Tibial nerve (tissue), 4 donors: ENCODE data around the gene WNT9A. TPM values are rescaled to one million over a fixed set of nuclear protein-coding genes. Genes with fewer than 3 reads are reported as not detected.

Source experiments
- DNase-seq, 2 donors: peaks; one replicate each; pipeline ENCODE4 v3.0.0-alpha.2; 2019; ENCODE audit warnings: low spot score in 2 of 2
- H3K27ac ChIP-seq, 4 donors: fragments of 200-600 bp; sonication (generic) in 3 of 4; one replicate each; pipeline ENCODE4 v1.5.1; 2017 to 2019; ENCODE audit warnings: mild to moderate bottlenecking in 1 of 4
- H3K27me3 ChIP-seq, 2 donors: fragments of 200-600 bp; sonication (generic) in 1 of 2; one replicate each; pipeline versions ENCODE4 v1.5.1 to v1.6.0; 2017 to 2019
- H3K36me3 ChIP-seq, 3 donors: fragments of 200-600 bp; sonication (generic); one replicate each; pipeline ENCODE4 v1.5.1; 2018 to 2019
- H3K4me1 ChIP-seq, 4 donors: fragments of 200-600 bp; sonication (generic) in 3 of 4; one replicate each; pipeline ENCODE4 v1.5.1; 2017 to 2019
- H3K4me3 ChIP-seq, 4 donors: fragments of 200-600 bp; sonication (generic) in 3 of 4; one replicate each; pipeline ENCODE4 v1.5.1; 2017 to 2019; ENCODE audit warnings: mild to moderate bottlenecking in 1 of 4, moderate library complexity in 1 of 4
- H3K9me3 ChIP-seq, 4 donors: fragments of 200-600 bp; sonication (generic) in 3 of 4; one replicate each; pipeline ENCODE4 v1.5.1; 2017 to 2019
- CTCF ChIP-seq, 5 experiments: fragments of 200-600 bp in 3 of 5; fragments of 450-650 bp in 2 of 5; sonication (generic) in 3 of 5; IDR thresholded peaks; one replicate each; pipeline ENCODE4 v1.5.1; 2016 to 2019; ENCODE audit warnings: antibody characterized with exemption in 5 of 5, mild to moderate bottlenecking in 3 of 5, moderate library complexity in 2 of 5
- EP300 ChIP-seq, 2 donors: sonication (generic); formaldehyde crosslinking; IDR thresholded peaks; one replicate each; pipeline ENCODE4 v1.6.1; 2017; ENCODE audit warnings: antibody characterized with exemption in 2 of 2, mild to moderate bottlenecking in 1 of 2
- POLR2A ChIP-seq, 2 donors: fragments of 450-650 bp; IDR thresholded peaks; one replicate each; pipeline ENCODE4 v1.6.1; 2017; ENCODE audit warnings: antibody characterized with exemption in 2 of 2, mild to moderate bottlenecking in 2 of 2, moderate library complexity in 2 of 2
- WGBS, 2 donors: methylation state at CpG; one replicate each; pipeline ENCODE4 v1.1.5; 2018; 5-methylcytosine and 5-hydroxymethylcytosine counted together
- total RNA-seq, 4 donors: library from RNA; depleted of rRNA; stranded (reverse); fragments of >200 nt; gene quantifications; one replicate each; pipeline ENCODE4 v1.1.0, GENCODE V29; 2016

The WNT9A gene
- total RNA-seq, 4 donors from 2014 or later, result 5.1 to 12.8 (median 8.5) TPM

GRCh38 chr1:227938911-227939790 is 8.6 kb downstream of the WNT9A start:
- DNase-seq, result peak in 1 of 2 donors; percentile 12
- Histone ChIP-seq H3K27ac (peak overlapping the region in 1 of 4 donors; percentile 53), H3K9me3 (no peaks in the 10 kb centered on the region), H3K27me3 (no peaks in the 10 kb centered on the region), H3K36me3 (no peaks in the 10 kb centered on the region), H3K4me3 (no peak overlapping the region), H3K4me1 (peaks cover 0 to 60% (median 5%) of the 10 kb centered on the region in 4 donors)
- TF ChIP-seq EP300 (IDR thresholded peaks at IDR 0.05) (no peak), CTCF (IDR thresholded peaks at IDR 0.05) (no peak), POLR2A (IDR thresholded peaks at IDR 0.05) (no peak)
- 74 to 75% methylated on average over 17 to 18 of the region's 27 CpGs for WGBS, 2 donors

- H3K36me3 ChIP-seq, result no peaks in the 10 kb centered on the region
- 87 to 88% methylated on average over 10 of the region's 10 CpGs for WGBS, 2 donors
- H3K4me3 ChIP-seq, result no peak overlapping the region
Observed at GRCh38 chr1:227938276-227938675, 9.5 kb downstream of the WNT9A start.

GRCh38 chr1:227937838-227938145 is 9.9 kb downstream of the WNT9A start:
- no peak for TF ChIP-seq CTCF (IDR thresholded peaks at IDR 0.05)
- TF ChIP-seq EP300 (IDR thresholded peaks at IDR 0.05), result no peak
- TF ChIP-seq POLR2A (IDR thresholded peaks at IDR 0.05), result no peak
- Histone ChIP-seq H3K9me3 (peaks cover 0 to 3% (median 0%) of the 10 kb centered on the region in 4 donors), H3K27ac (no peak overlapping the region), H3K27me3 (no peaks in the 10 kb centered on the region), H3K36me3 (no peaks in the 10 kb centered on the region), H3K4me3 (no peak overlapping the region), H3K4me1 (peaks cover 0 to 53% (median 6%) of the 10 kb centered on the region in 4 donors)
- 64 to 74% methylated on average over 7 of the region's 7 CpGs for WGBS, 2 donors
- DNase-seq, result no peak

More at GRCh38 chr1:227938276-227938675, 9.5 kb downstream of the WNT9A start:
- Histone ChIP-seq H3K9me3 (no peaks in the 10 kb centered on the region), H3K27ac (no peak overlapping the region), H3K27me3 (no peaks in the 10 kb centered on the region), H3K4me1 (peaks cover 0 to 58% (median 6%) of the 10 kb centered on the region in 4 donors)
- DNase-seq, result no peak
- no peak for TF ChIP-seq EP300 (IDR thresholded peaks at IDR 0.05)
- no peak for TF ChIP-seq CTCF (IDR thresholded peaks at IDR 0.05)

GRCh38 chr1:227937031-227937837 is 10.5 kb downstream of the WNT9A start:
- H3K4me1 ChIP-seq, result peaks cover 0 to 48% (median 6%) of the 10 kb centered on the region in 4 donors
- no peak for TF ChIP-seq POLR2A (IDR thresholded peaks at IDR 0.05)
- TF ChIP-seq CTCF (IDR thresholded peaks at IDR 0.05), result no peak
- TF ChIP-seq EP300 (IDR thresholded peaks at IDR 0.05), result no peak

GRCh38 chr1:227935826-227936225 is 11.9 kb downstream of the WNT9A start:
- H3K27ac ChIP-seq, result no peak overlapping the region
- no peak for TF ChIP-seq CTCF (IDR thresholded peaks at IDR 0.05)
- TF ChIP-seq POLR2A (IDR thresholded peaks at IDR 0.05), result no peak
- no peak for TF ChIP-seq EP300 (IDR thresholded peaks at IDR 0.05)
- peaks cover 0 to 39% (median 6%) of the 10 kb centered on the region in 4 donors for H3K4me1 ChIP-seq
- WGBS, 2 donors, result 95% methylated on average over 7 of the region's 7 CpGs
- H3K4me3 ChIP-seq, result no peak overlapping the region
- no peaks in the 10 kb centered on the region for H3K36me3 ChIP-seq
- no peak for DNase-seq
- peaks cover 0 to 5% (median 0%) of the 10 kb centered on the region in 4 donors for H3K9me3 ChIP-seq
- H3K27me3 ChIP-seq, result no peaks in the 10 kb centered on the region

More at GRCh38 chr1:227937031-227937837, 10.5 kb downstream of the WNT9A start:
- Histone ChIP-seq H3K36me3 (no peaks in the 10 kb centered on the region), H3K9me3 (peaks cover 0 to 5% (median 0%) of the 10 kb centered on the region in 4 donors), H3K4me3 (no peak overlapping the region), H3K27me3 (no peaks in the 10 kb centered on the region), H3K27ac (no peak overlapping the region)
- WGBS, 2 donors, result 68 to 69% methylated on average over 19 to 20 of the region's 20 CpGs
- no peak for DNase-seq
